Mesenchymal stem cell (in vitro differentiated cells and primary cell): Measurements from ENCODE around the gene CTSA.
A peak's percentile ranks its signal among the peaks of the same experiment; 100 is the strongest.

ENCODE experiments used
- DNase-seq: peaks from one replicate; pipeline ENCODE4 v3.0.0-alpha.2; 2013
- H2AFZ ChIP-seq: one replicate; pipeline ENCODE4 v1.6.1; 2013; ENCODE audit warnings: low read depth, mild to moderate bottlenecking, control low read depth, inconsistent platforms, low read length, moderate library complexity
- H2AK5ac ChIP-seq: 2 replicates; pipeline ENCODE4 v1.6.1; 2013; ENCODE audit warnings: low read length, moderate library complexity, mild to moderate bottlenecking, inconsistent platforms; ENCODE audit not compliant: severe bottlenecking
- H2BK120ac ChIP-seq: one replicate; pipeline ENCODE4 v1.6.1; 2013; ENCODE audit warnings: low read depth, mild to moderate bottlenecking, inconsistent platforms, low read length, moderate library complexity
- H2BK12ac ChIP-seq, 2 experiments: one replicate each; pipeline ENCODE4 v1.6.1; 2013; ENCODE audit warnings: inconsistent platforms in 2 of 2, low read length in 2 of 2, mild to moderate bottlenecking in 2 of 2, moderate library complexity in 2 of 2, control low read depth in 1 of 2
- H2BK15ac ChIP-seq: one replicate; pipeline ENCODE4 v1.6.1; 2013; ENCODE audit warnings: mild to moderate bottlenecking, low read depth, inconsistent platforms; ENCODE audit not compliant: poor library complexity, severe bottlenecking
- H2BK5ac ChIP-seq: 2 replicates; pipeline ENCODE4 v1.6.1; 2013; ENCODE audit warnings: low read depth, mild to moderate bottlenecking, low read length, control low read depth, inconsistent platforms; ENCODE audit not compliant: poor library complexity, severe bottlenecking
- H3K14ac ChIP-seq, 2 experiments: one replicate each; pipeline ENCODE4 v1.6.1; 2013; ENCODE audit warnings: inconsistent platforms in 2 of 2, low read length in 2 of 2, control low read depth in 1 of 2, mild to moderate bottlenecking in 1 of 2, moderate library complexity in 1 of 2
- H3K18ac ChIP-seq, 2 experiments: one replicate each; pipeline ENCODE4 v1.6.1; 2013; ENCODE audit warnings: inconsistent platforms in 2 of 2, low read length in 2 of 2, control low read depth in 1 of 2, low read depth in 1 of 2, mild to moderate bottlenecking in 1 of 2
- H3K23ac ChIP-seq, 2 experiments: one replicate each; pipeline ENCODE4 v1.6.1; 2013; ENCODE audit warnings: inconsistent platforms in 2 of 2, low read length in 2 of 2, mild to moderate bottlenecking in 2 of 2, moderate library complexity in 2 of 2, control low read depth in 1 of 2
- H3K27ac ChIP-seq: 2 replicates; pipeline ENCODE4 v1.5.1; 2013; ENCODE audit warnings: mild to moderate bottlenecking, moderate library complexity, low read length, control low read depth, inconsistent platforms; ENCODE audit not compliant: poor library complexity, severe bottlenecking
- H3K27me3 ChIP-seq, 2 experiments: 2 replicates each; pipeline versions ENCODE4 v1.6.1 to v1.7.0; 2013; ENCODE audit warnings: low read length in 2 of 2, mild to moderate bottlenecking in 2 of 2, moderate library complexity in 2 of 2, control low read depth in 1 of 2, inconsistent platforms in 1 of 2; ENCODE audit not compliant: control insufficient read depth in 1 of 2, insufficient read depth in 1 of 2
- H3K36me3 ChIP-seq, 2 experiments: 2 replicates each; pipeline versions ENCODE4 v1.6.1 to v1.7.0; 2013; ENCODE audit warnings: low read length in 2 of 2, control low read depth in 1 of 2, inconsistent platforms in 1 of 2, low read depth in 1 of 2, mild to moderate bottlenecking in 1 of 2; ENCODE audit not compliant: insufficient read depth in 2 of 2, control insufficient read depth in 1 of 2
- H3K4ac ChIP-seq, 2 experiments: one replicate each; pipeline ENCODE4 v1.6.1; 2013; ENCODE audit warnings: inconsistent platforms in 2 of 2, low read length in 2 of 2, mild to moderate bottlenecking in 2 of 2, moderate library complexity in 2 of 2, control low read depth in 1 of 2, low read depth in 1 of 2
- H3K4me1 ChIP-seq: 2 replicates; pipeline ENCODE4 v1.6.1; 2013; ENCODE audit warnings: low read depth, low read length, control low read depth; ENCODE audit not compliant: control insufficient read depth, insufficient read depth
- H3K4me2 ChIP-seq: 2 replicates; pipeline ENCODE4 v1.6.1; 2013; ENCODE audit warnings: low read length, mild to moderate bottlenecking, inconsistent platforms; ENCODE audit not compliant: poor library complexity, severe bottlenecking
- H3K4me3 ChIP-seq, 2 experiments: 2 replicates each; pipeline versions ENCODE4 v1.5.1 to v1.7.0; 2013; ENCODE audit warnings: low read length in 2 of 2, mild to moderate bottlenecking in 2 of 2, control low read depth in 1 of 2, low read depth in 1 of 2; ENCODE audit not compliant: insufficient read depth in 1 of 2
- H3K79me1 ChIP-seq: replicated peaks from 2 replicates; pipeline ENCODE4 v1.6.1; 2013; ENCODE audit warnings: mild to moderate bottlenecking, control low read depth, low read length, inconsistent platforms; ENCODE audit not compliant: poor library complexity, severe bottlenecking
- H3K9ac ChIP-seq: 2 replicates; pipeline ENCODE4 v1.7.0; 2013; ENCODE audit warnings: mild to moderate bottlenecking, low read length, moderate library complexity
- H3K9me3 ChIP-seq: 2 replicates; pipeline ENCODE4 v1.7.0; 2013; ENCODE audit warnings: mild to moderate bottlenecking, low read length; ENCODE audit not compliant: control insufficient read depth
- H4K8ac ChIP-seq: one replicate; pipeline ENCODE4 v1.6.1; 2013; ENCODE audit warnings: inconsistent platforms, mild to moderate bottlenecking, low read length, moderate library complexity
- H4K91ac ChIP-seq: one replicate; pipeline ENCODE4 v1.6.1; 2013; ENCODE audit warnings: mild to moderate bottlenecking, low read length, inconsistent platforms
- WGBS: methylation state at CpG from one replicate; pipeline ENCODE4 v1.1.7; 2013; ENCODE audit warnings: mixed read lengths; 5-methylcytosine and 5-hydroxymethylcytosine counted together

Gene CTSA

DNA sequence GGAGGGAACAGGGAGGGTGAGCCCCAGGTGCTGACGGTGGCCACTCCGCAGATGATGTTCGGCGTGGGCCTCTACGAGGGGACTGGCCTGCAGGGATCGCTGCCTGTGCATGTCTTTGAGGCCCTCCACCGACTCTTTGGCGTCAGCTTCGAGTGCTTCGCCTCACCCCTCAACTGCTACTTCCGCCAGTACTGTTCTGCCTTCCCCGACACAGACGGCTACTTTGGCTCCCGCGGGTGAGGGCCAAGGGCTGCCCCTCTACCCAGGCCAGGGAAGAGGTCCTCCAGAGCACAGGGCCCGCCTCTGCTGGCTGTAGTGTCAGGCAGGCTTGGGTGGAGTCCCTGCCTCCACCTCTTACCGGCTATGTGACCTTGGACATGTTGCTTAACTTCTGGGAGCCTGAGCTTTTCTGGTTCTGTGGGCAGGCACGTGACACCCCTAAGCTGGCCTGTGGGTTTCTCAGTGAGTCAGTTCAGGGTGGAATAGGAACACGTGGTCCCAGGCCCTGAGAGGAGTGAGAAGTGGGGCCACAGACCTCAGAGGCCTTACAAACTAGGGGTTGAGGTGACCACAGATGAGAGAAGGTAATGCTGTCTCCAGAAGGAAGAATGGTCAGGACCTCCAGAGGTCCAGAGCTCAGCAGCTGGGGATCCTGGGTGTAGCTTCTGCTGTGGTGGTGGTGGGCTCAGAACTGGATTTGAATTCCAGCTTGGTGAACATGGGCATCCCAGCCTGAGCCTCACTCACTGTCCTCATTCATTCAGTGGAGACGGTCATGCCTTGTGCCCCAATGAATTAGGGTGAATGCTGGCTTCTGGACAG is 55.2 kb downstream of the CTSA start:
- H2BK120ac ChIP-seq: no peak overlapping the region
- no peak overlapping the region for H3K4me2 ChIP-seq
- no peak overlapping the region for H3K4me3 ChIP-seq
- no peak overlapping the region for H4K8ac ChIP-seq
- no peak overlapping the region for H3K23ac ChIP-seq
- H3K4me1 ChIP-seq: peaks cover 23% of the 10 kb centered on the region
- peak; percentile 66 for DNase-seq
- H3K4ac ChIP-seq: no peak overlapping the region
- peaks cover 86% of the 10 kb centered on the region in 2 experiments for H3K36me3 ChIP-seq
- peaks cover 10% of the 10 kb centered on the region for H3K79me1 ChIP-seq
- no peak overlapping the region for H2BK12ac ChIP-seq
- no peak overlapping the region for H2AFZ ChIP-seq
- no peaks in the 10 kb centered on the region for H3K27me3 ChIP-seq
- no peaks in the 10 kb centered on the region for H3K9me3 ChIP-seq
- H2BK5ac ChIP-seq: no peak overlapping the region
- H4K91ac ChIP-seq: no peak overlapping the region
- peak overlapping the region; percentile 13 for H3K9ac ChIP-seq
- H3K14ac ChIP-seq: no peak overlapping the region
- WGBS: 96% methylated on average over 20 of the region's 20 CpGs
- H3K18ac ChIP-seq: peak overlapping the region in 1 of 2 experiments; percentile 42
- no peak overlapping the region for H2BK15ac ChIP-seq
- H2AK5ac ChIP-seq: peak overlapping the region; percentile 33
- peak overlapping the region; percentile 52 for H3K27ac ChIP-seq

DNA sequence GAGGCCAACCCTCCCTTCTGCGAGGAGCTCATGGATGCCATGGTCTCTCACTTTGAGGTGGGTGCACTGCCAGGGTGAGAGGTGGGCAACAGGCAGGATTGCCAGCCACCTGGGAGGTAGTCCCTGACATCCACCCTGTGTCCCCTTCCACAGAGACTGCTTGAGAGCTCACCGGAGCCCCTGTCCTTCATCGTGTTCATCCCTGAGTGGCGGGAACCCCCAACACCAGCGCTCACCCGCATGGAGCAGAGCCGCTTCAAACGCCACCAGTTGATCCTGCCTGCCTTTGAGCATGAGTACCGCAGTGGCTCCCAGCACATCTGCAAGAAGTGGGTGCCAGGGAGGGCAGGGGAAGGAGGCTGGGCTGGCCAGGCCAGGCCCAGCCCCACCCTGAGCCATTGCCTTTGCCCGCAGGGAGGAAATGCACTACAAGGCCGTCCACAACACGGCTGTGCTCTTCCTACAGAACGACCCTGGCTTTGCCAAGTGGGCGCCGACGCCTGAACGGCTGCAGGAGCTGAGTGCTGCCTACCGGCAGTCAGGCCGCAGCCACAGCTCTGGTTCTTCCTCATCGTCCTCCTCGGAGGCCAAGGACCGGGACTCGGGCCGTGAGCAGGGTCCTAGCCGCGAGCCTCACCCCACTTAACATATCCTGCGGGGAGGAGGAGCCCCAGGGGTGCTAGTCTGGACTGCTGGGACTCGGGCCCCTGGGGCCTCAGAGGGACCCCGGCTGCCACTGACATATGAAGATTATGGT is 56.2 kb downstream of the CTSA start:
- H3K9me3 ChIP-seq: no peaks in the 10 kb centered on the region
- no peak overlapping the region for H3K23ac ChIP-seq
- no peak for DNase-seq
- H3K4ac ChIP-seq: no peak overlapping the region
- peaks cover 27% of the 10 kb centered on the region for H3K4me1 ChIP-seq
- H3K27ac ChIP-seq: no peak overlapping the region
- H2BK12ac ChIP-seq: no peak overlapping the region
- peaks cover 10% of the 10 kb centered on the region for H3K79me1 ChIP-seq
- no peak overlapping the region for H2AK5ac ChIP-seq
- H3K14ac ChIP-seq: no peak overlapping the region
- H3K4me3 ChIP-seq: no peak overlapping the region
- H3K36me3 ChIP-seq: peaks cover 92% of the 10 kb centered on the region in 2 experiments
- H2AFZ ChIP-seq: no peak overlapping the region
- no peak overlapping the region for H3K18ac ChIP-seq
- H3K9ac ChIP-seq: peak overlapping the region; percentile 13
- no peaks in the 10 kb centered on the region for H3K27me3 ChIP-seq
- no peak overlapping the region for H2BK5ac ChIP-seq
- peak overlapping the region; percentile 9 for H4K91ac ChIP-seq
- H2BK120ac ChIP-seq: no peak overlapping the region
- H4K8ac ChIP-seq: no peak overlapping the region
- no peak overlapping the region for H2BK15ac ChIP-seq
- WGBS: 96% methylated on average over 29 of the region's 29 CpGs
- no peak overlapping the region for H3K4me2 ChIP-seq

DNA sequence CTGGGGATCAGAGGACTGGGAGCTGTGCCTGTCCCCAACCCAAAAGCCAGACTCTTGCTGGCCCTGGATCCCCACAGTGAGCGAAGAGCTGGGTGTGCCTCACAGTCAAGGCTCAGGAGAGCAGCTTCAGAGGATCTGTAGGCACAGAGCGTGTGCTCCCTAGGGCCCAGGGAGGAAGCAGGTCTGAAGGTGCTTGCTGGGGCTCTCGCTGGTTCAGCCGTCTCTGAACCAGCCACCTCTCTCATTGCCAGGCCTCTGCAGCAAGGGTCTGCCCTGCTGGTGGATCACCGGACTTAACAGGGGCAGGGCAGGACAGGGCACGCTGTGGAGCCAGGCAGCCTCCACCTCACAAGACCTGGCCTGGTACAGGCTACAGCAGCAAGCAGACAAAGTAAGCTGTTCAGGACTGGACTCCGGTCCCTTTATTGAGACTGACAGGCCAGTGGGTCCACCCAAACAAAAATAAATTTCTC is 57.2 kb downstream of the CTSA start:
- no peak overlapping the region for H3K23ac ChIP-seq
- no peak overlapping the region for H3K18ac ChIP-seq
- WGBS: 89% methylated on average over 6 of the region's 7 CpGs
- H2BK5ac ChIP-seq: no peak overlapping the region
- H4K8ac ChIP-seq: no peak overlapping the region
- no peak overlapping the region for H3K14ac ChIP-seq
- H2BK120ac ChIP-seq: no peak overlapping the region
- no peak overlapping the region for H3K27ac ChIP-seq
- no peak for DNase-seq
- H3K4me2 ChIP-seq: no peak overlapping the region
- H3K9me3 ChIP-seq: no peaks in the 10 kb centered on the region
- no peak overlapping the region for H3K4me3 ChIP-seq
- H3K27me3 ChIP-seq: no peaks in the 10 kb centered on the region
- no peak overlapping the region for H4K91ac ChIP-seq
- peaks cover 27% of the 10 kb centered on the region for H3K4me1 ChIP-seq
- H3K4ac ChIP-seq: no peak overlapping the region
- no peak overlapping the region for H2BK12ac ChIP-seq
- H3K36me3 ChIP-seq: peaks cover 92 to 95% of the 10 kb centered on the region in 2 experiments
- no peak overlapping the region for H2AK5ac ChIP-seq
- H2AFZ ChIP-seq: no peak overlapping the region
- H3K9ac ChIP-seq: no peak overlapping the region
- peaks cover 8% of the 10 kb centered on the region for H3K79me1 ChIP-seq
- no peak overlapping the region for H2BK15ac ChIP-seq
